ENCODE results near the gene USP4. TPM values are rescaled to one million over a fixed set of nuclear protein-coding genes. Genes with fewer than 3 reads are reported as not detected.

The USP4 gene
- total and polyA plus RNA-seq, 2 experiments from 2014 or later: 16.9 to 20.3 TPM

- no peak for TF ChIP-seq CREB1 (CRISPR knock-in tag; IDR thresholded peaks at IDR 0.05; ENCODE audit: low read depth)
These were observed 29.2 kb downstream of the USP4 start (continued) for GRCh38 chr3:49310677-49311076.

- Histone ChIP-seq H3K79me2 (replicated peaks; ENCODE audit: insufficient read depth) (no peaks in the 10 kb centered on the region), H3K9me2 (ENCODE audit: insufficient read depth) (no peaks in the 10 kb centered on the region), H3K27ac (ENCODE audit: low read depth) (no peak overlapping the region), H3K4me3 (no peak overlapping the region), H4K20me1 (replicated peaks; ENCODE audit: insufficient read depth) (no peaks in the 10 kb centered on the region), H3F3A (replicated peaks; ENCODE audit: low read depth) (no peaks in the 10 kb centered on the region), H3K4me2 (no peak overlapping the region), H2AFZ (no peak overlapping the region), H3K4me1 (ENCODE audit: insufficient read depth) (no peaks in the 10 kb centered on the region), H3K27me3 (ENCODE audit: insufficient read depth) (no peaks in the 10 kb centered on the region), H3K36me3 (ENCODE audit: insufficient read depth) (peaks cover 11% of the 10 kb centered on the region; the same call in 1 of the 2 replicates)
- ATAC-seq (no peak), DNase-seq (ENCODE audit: low spot score) (no peak)
- no peak for TF ChIP-seq ZNF331 (CRISPR knock-in tag; IDR thresholded peaks at IDR 0.05; ENCODE audit: low read depth)
- no peak for TF ChIP-seq EZH2 (IDR thresholded peaks at IDR 0.05; ENCODE audit: low read depth, unreplicated experiment)
- no peak for TF ChIP-seq CTCF (conservative IDR thresholded peaks at IDR 0.05; ENCODE audit: low read depth in 2 of 2)
- no peak for TF ChIP-seq NANOG (IDR thresholded peaks at IDR 0.05; ENCODE audit: borderline replicate concordance)
- no peak for TF ChIP-seq JUNB (IDR thresholded peaks at IDR 0.05; ENCODE audit: unreplicated experiment)
- Mint-ChIP-seq H3K27ac (no peak overlapping the region), H3K36me3 (ENCODE audit: low read depth) (peaks cover 40% of the 10 kb centered on the region), H3K4me3 (no peak overlapping the region), H3K27me3 (ENCODE audit: insufficient read depth, low read depth, poor library complexity) (no peaks in the 10 kb centered on the region), H3K9me3 (no peaks in the 10 kb centered on the region), H3K4me1 (no peaks in the 10 kb centered on the region)
These were observed 34.2 kb downstream of the USP4 start for GRCh38 chr3:49305608-49306007.

- Mint-ChIP-seq H3K36me3 (ENCODE audit: low read depth) (peaks cover 42% of the 10 kb centered on the region), H3K27me3 (ENCODE audit: insufficient read depth, low read depth, poor library complexity) (no peaks in the 10 kb centered on the region), H3K27ac (no peak overlapping the region), H3K4me3 (no peak overlapping the region), H3K4me1 (no peaks in the 10 kb centered on the region), H3K9me3 (no peaks in the 10 kb centered on the region)
- peaks cover 24% of the 10 kb centered on the region; the same call in 1 of the 2 replicates for H3K36me3 ChIP-seq (ENCODE audit: insufficient read depth)
- no peaks in the 10 kb centered on the region for H3K9me2 ChIP-seq (ENCODE audit: insufficient read depth)
- H3K27ac ChIP-seq (ENCODE audit: low read depth): no peak overlapping the region
- H2AFZ ChIP-seq: no peak overlapping the region
- H4K20me1 ChIP-seq (replicated peaks; ENCODE audit: insufficient read depth): no peaks in the 10 kb centered on the region
- no peaks in the 10 kb centered on the region for H3F3A ChIP-seq (replicated peaks; ENCODE audit: low read depth)
- no peak overlapping the region for H3K4me2 ChIP-seq
- no peaks in the 10 kb centered on the region for H3K27me3 ChIP-seq (ENCODE audit: insufficient read depth)
- ATAC-seq: no peak
- H3K4me1 ChIP-seq (ENCODE audit: insufficient read depth): no peaks in the 10 kb centered on the region
- DNase-seq (ENCODE audit: low spot score): no peak
- H3K79me2 ChIP-seq (replicated peaks; ENCODE audit: insufficient read depth): no peaks in the 10 kb centered on the region
- no peak overlapping the region for H3K4me3 ChIP-seq
- no peak for TF ChIP-seq ETS1 (IDR thresholded peaks at IDR 0.05)
- no peak for TF ChIP-seq EZH2 (IDR thresholded peaks at IDR 0.05; ENCODE audit: low read depth, unreplicated experiment)
- no peak for TF ChIP-seq CTCF (conservative IDR thresholded peaks at IDR 0.05; ENCODE audit: low read depth in 2 of 2)
- no peak for TF ChIP-seq ZNF331 (CRISPR knock-in tag; IDR thresholded peaks at IDR 0.05; ENCODE audit: low read depth)
- no peak for TF ChIP-seq POLR2AphosphoS5 (IDR thresholded peaks at IDR 0.05; ENCODE audit: low read depth)
- TF ChIP-seq EZH2phosphoT487 (IDR thresholded peaks at IDR 0.05; ENCODE audit: unreplicated experiment): no peak
- TF ChIP-seq CREB1 (CRISPR knock-in tag; IDR thresholded peaks at IDR 0.05; ENCODE audit: low read depth): no peak
- no peak for TF ChIP-seq JUNB (IDR thresholded peaks at IDR 0.05; ENCODE audit: unreplicated experiment)
- TF ChIP-seq ZNF114 (CRISPR knock-in tag; IDR thresholded peaks at IDR 0.05): no peak
- TF ChIP-seq STAT1 (IDR thresholded peaks at IDR 0.05; ENCODE audit: unreplicated experiment): no peak
These were observed 37.2 kb downstream of the USP4 start for GRCh38 chr3:49302613-49303012.

All from GM23338 (cell line).